PC-9 (cell line): ENCODE measurements around the gene SHC1. TPM values are rescaled to one million over a fixed set of nuclear protein-coding genes. Genes with fewer than 3 reads are reported as not detected.

Experiments used
- BruUV-seq: library from RNA; stranded (reverse); fragments of 400-500 nt; replicated peaks from 2 replicates; lab custom pipeline; 2021; lab: Mats Ljungman, UMichigan
- CTCF ChIA-PET: fragments of 300-600 bp; sonication (Branson Sonifier 250); formaldehyde crosslinking; loops from one replicate; lab custom pipeline; 2022; ENCODE audit warnings: antibody characterized with exemption; lab: Charles Lee
- POLR2A ChIA-PET: fragments of 300-600 bp; sonication (Branson Sonifier 250); formaldehyde crosslinking; loops from one replicate; lab custom pipeline; 2022; ENCODE audit warnings: antibody characterized with exemption; ENCODE audit not compliant: unreplicated experiment; lab: Charles Lee
- DNase-seq, 2 experiments: peaks; one replicate each; pipeline versions ENCODE4 v3.0.0 to v3.0.0-alpha.2; 2015 to 2022; ENCODE audit warnings: mixed read lengths in 1 of 2
- H2AFZ ChIP-seq: fragments of 200-600 bp; sonication (generic); 2 replicates; pipeline ENCODE4 v1.8.1; 2017; ENCODE audit warnings: antibody characterized with exemption
- H3F3A ChIP-seq: fragments of 200-600 bp; sonication (generic); 2 replicates; pipeline ENCODE4 v1.8.1; 2017; ENCODE audit warnings: antibody characterized with exemption, mild to moderate bottlenecking, low read depth; ENCODE audit not compliant: insufficient read depth
- H3K27ac ChIP-seq: fragments of 200-600 bp; sonication (generic); 2 replicates; pipeline ENCODE4 v1.6.1; 2016; ENCODE audit warnings: mixed run types
- H3K27me3 ChIP-seq: fragments of 200-600 bp; sonication (generic); 2 replicates; pipeline ENCODE4 v1.6.1; 2016; ENCODE audit warnings: low read depth, mixed run types; ENCODE audit not compliant: insufficient read depth
- H3K36me3 ChIP-seq: fragments of 200-600 bp; sonication (generic); 2 replicates; pipeline ENCODE4 v1.6.1; 2016; ENCODE audit warnings: low read depth, mixed run types
- H3K4me1 ChIP-seq: fragments of 200-600 bp; sonication (generic); replicated peaks from 2 replicates; pipeline ENCODE4 v1.6.1; 2016; ENCODE audit warnings: mixed run types; ENCODE audit not compliant: insufficient read depth
- H3K4me2 ChIP-seq: fragments of 200-600 bp; sonication (generic); 2 replicates; pipeline ENCODE4 v1.6.1; 2017; ENCODE audit warnings: mixed run types
- H3K4me3 ChIP-seq: fragments of 200-600 bp; sonication (generic); 2 replicates; pipeline ENCODE4 v1.6.1; 2016; ENCODE audit warnings: mixed run types
- H3K79me2 ChIP-seq: fragments of 200-600 bp; sonication (generic); 2 replicates; pipeline ENCODE4 v1.6.1; 2017; ENCODE audit warnings: low read depth, mixed run types
- H3K9me2 ChIP-seq: fragments of 200-600 bp; sonication (generic); 2 replicates; pipeline ENCODE4 v1.8.1; 2017; ENCODE audit warnings: mild to moderate bottlenecking; ENCODE audit not compliant: insufficient read depth
- H3K9me3 ChIP-seq: fragments of 200-600 bp; sonication (generic); 2 replicates; pipeline ENCODE4 v1.8.1; 2016; ENCODE audit warnings: low read depth; ENCODE audit not compliant: insufficient read depth
- H4K20me1 ChIP-seq: fragments of 200-600 bp; sonication (generic); 2 replicates; pipeline ENCODE4 v1.8.1; 2017; ENCODE audit not compliant: insufficient read depth
- CTCF ChIP-seq: fragments of 200-600 bp; sonication (generic); conservative IDR thresholded peaks from 2 replicates; pipeline ENCODE4 v1.6.1; 2017; ENCODE audit warnings: mixed run types, antibody characterized with exemption, mild to moderate bottlenecking, moderate library complexity
- EZH2 ChIP-seq: fragments of 200-600 bp; sonication (generic); IDR thresholded peaks from 2 replicates; pipeline ENCODE4 v1.8.0; 2017; ENCODE audit warnings: antibody characterized with exemption, low read depth
- intact Hi-C: fragments of 100-400 bp; cut with micrococcal nuclease; formaldehyde crosslinking; loops from one replicate; pipeline ENCODE4 v1.10.0; 2022; ENCODE audit not compliant: unreplicated experiment
- total RNA-seq: library from RNA; stranded (reverse); gene quantifications from 2 replicates; pipeline ENCODE4 v1.2.3, GENCODE V29; 2021

Gene SHC1
- total RNA-seq, 1 experiment from 2014 or later = 210 TPM

GRCh38 chr1:154993572-154994268, 23.2 kb upstream of the SHC1 start, which contains the start of gene LENEP:
Gene LENEP, plus strand, starts transcription at chr1:154993586. Its CDS starts 22 bp downstream, at chr1:154993608.
- Histone ChIP-seq H3K27ac (peak within 1 kb of the TSS; percentile 20), H2AFZ (no peak within 1 kb of the TSS), H4K20me1 (no peaks in the 10 kb centered on the region), H3K9me3 (no peaks in the 10 kb centered on the region), H3K4me1 (peaks cover 19% of the 10 kb centered on the region; the same call in 1 of the 2 replicates), H3K4me2 (no peak within 1 kb of the TSS), H3K4me3 (no peak within 1 kb of the TSS), H3K36me3 (peaks cover 3% of the 10 kb centered on the region; the same call in 1 of the 2 replicates), H3K9me2 (no peaks in the 10 kb centered on the region), H3K27me3 (no peaks in the 10 kb centered on the region), H3K79me2 (peaks cover 4% of the 10 kb centered on the region; the same call in 1 of the 2 replicates), H3F3A (peaks cover 53% of the 10 kb centered on the region)
- TF ChIP-seq EZH2 (no peak), CTCF (no peak)
- intact Hi-C loops = no loop called here
- no peak for DNase-seq
- no TSS peak for BruUV-seq
- POLR2A ChIA-PET = interaction anchor here (0.5 to 1.1 kb wide), 8 partner anchors 7 to 938 kb away, joined by 3 to 16 read pairs (median 4); partner anchors contain the start of genes FLAD1 and PBXIP1
- CTCF ChIA-PET = interaction anchor here (0.6 to 0.7 kb wide), 3 partner anchors 22 to 45 kb away, joined by 3 to 4 read pairs (median 3); no protein-coding TSS in a partner anchor

- H2AFZ ChIP-seq = no peak overlapping the region
- peaks cover 9% of the 10 kb centered on the region for H3K36me3 ChIP-seq
- H3K9me3 ChIP-seq = no peaks in the 10 kb centered on the region
- H3K4me3 ChIP-seq = no peak overlapping the region
- H3K79me2 ChIP-seq = peaks cover 12% of the 10 kb centered on the region
- no peak overlapping the region for H3K27ac ChIP-seq
- intact Hi-C loops = no loop called here
- H3K4me1 ChIP-seq = peaks cover 19% of the 10 kb centered on the region
- POLR2A ChIA-PET = interaction anchor here (0.5 to 0.7 kb wide), 5 partner anchors 8 to 939 kb away, joined by 3 to 16 read pairs (median 6); partner anchors contain the start of gene PBXIP1
- DNase-seq = no peak
- H3K27me3 ChIP-seq = no peaks in the 10 kb centered on the region
- no TSS peak for BruUV-seq
- CTCF ChIA-PET = no interaction called here
- TF ChIP-seq CTCF (no peak; the same call in 1 of the 2 replicates), EZH2 (no peak)
- no peak overlapping the region for H3K4me2 ChIP-seq
- peaks cover 54% of the 10 kb centered on the region for H3F3A ChIP-seq
- H3K9me2 ChIP-seq = no peaks in the 10 kb centered on the region
- H4K20me1 ChIP-seq = no peaks in the 10 kb centered on the region
Measured at GRCh38 chr1:154992721-154993571, 22.4 kb upstream of the SHC1 start.

GRCh38 chr1:154990276-154990675, 19.7 kb upstream of the SHC1 start:
- Histone ChIP-seq H4K20me1 (no peaks in the 10 kb centered on the region), H3K27me3 (no peaks in the 10 kb centered on the region), H3K9me2 (no peaks in the 10 kb centered on the region), H3F3A (peaks cover 49% of the 10 kb centered on the region), H3K4me1 (peaks cover 27% of the 10 kb centered on the region), H3K4me3 (no peak overlapping the region), H3K27ac (no peak overlapping the region), H3K79me2 (peaks cover 37% of the 10 kb centered on the region), H3K36me3 (peaks cover 18% of the 10 kb centered on the region), H3K4me2 (no peak overlapping the region), H3K9me3 (no peaks in the 10 kb centered on the region), H2AFZ (no peak overlapping the region)
- DNase-seq = no peak
- intact Hi-C loops = no loop called here
- ChIA-PET CTCF (no interaction called here), POLR2A (no interaction called here)
- no TSS peak for BruUV-seq
- TF ChIP-seq EZH2 = no peak
- TF ChIP-seq CTCF = no peak
